Testis (tissue), 3 donors: ENCODE data around the gene BCOR. TPM values are rescaled to one million over a fixed set of nuclear protein-coding genes. Genes with fewer than 3 reads are reported as not detected.

Experiments used
- DNase-seq: peaks from one replicate; pipeline ENCODE4 v3.0.0-alpha.2; 2019
- H3K27ac ChIP-seq, 2 donors: fragments of 200-600 bp; sonication (generic); one replicate each; pipeline ENCODE4 v1.5.1; 2019
- H3K27me3 ChIP-seq: fragments of 200-600 bp; sonication (generic); one replicate; pipeline ENCODE4 v1.5.1; 2019
- H3K36me3 ChIP-seq: fragments of 200-600 bp; sonication (generic); one replicate; pipeline ENCODE4 v1.5.1; 2017; ENCODE audit warnings: low read depth; ENCODE audit errors: missing control alignments
- H3K4me1 ChIP-seq: fragments of 200-600 bp; sonication (generic); one replicate; pipeline ENCODE4 v1.5.1; 2019
- H3K4me3 ChIP-seq, 2 donors: fragments of 200-600 bp; sonication (generic); one replicate each; pipeline ENCODE4 v1.5.1; 2017 to 2019
- H3K9me3 ChIP-seq: fragments of 200-600 bp; sonication (generic); one replicate; pipeline ENCODE4 v1.5.1; 2017
- POLR2A ChIP-seq: fragments of 450-650 bp; IDR thresholded peaks from one replicate; pipeline ENCODE4 v1.6.1; 2017; ENCODE audit warnings: antibody characterized with exemption, mild to moderate bottlenecking, moderate library complexity
- WGBS, 2 donors: methylation state at CpG; one replicate each; pipeline ENCODE4 v1.1.5; 2018; 5-methylcytosine and 5-hydroxymethylcytosine counted together
- intact Hi-C: fragments of 100-400 bp; cut with DNase I; formaldehyde crosslinking; loops from one replicate; pipeline ENCODE4 v1.15.1; 2023; ENCODE audit warnings: low total_unique reads
- polyA plus RNA-seq: library from polyadenylated mRNA; stranded (reverse); fragments of 350-450 nt; fragmentation: Illumina TruSeq; extraction: RNeasy Lipid Tissue Mini Kit (QIAGEN cat#74804); gene quantifications from one replicate; pipeline ENCODE4 v1.2.3, GENCODE V29; 2014; ENCODE audit warnings: low read depth, low replicate concordance; ENCODE audit not compliant: insufficient read depth
- total RNA-seq, 2 donors: library from RNA; depleted of rRNA; stranded (reverse); fragments of >200 nt; gene quantifications; one replicate each; pipeline ENCODE4 v1.2.3, GENCODE V29; 2016
- TF ChIP-seq, protein P1 (sequence below), 3 experiments: fragments of 450-650 bp in 2 of 3; fragments of 200-600 bp in 1 of 3; sonication (generic) in 1 of 3; IDR thresholded peaks; one replicate each; pipeline ENCODE4 v1.5.1; 2016 to 2019; ENCODE audit warnings: antibody characterized with exemption in 3 of 3, mild to moderate bottlenecking in 2 of 3, moderate library complexity in 1 of 3

Gene BCOR
- total and polyA plus RNA-seq, 3 donors from 2014 or later = 26.4 to 69.6 (median 46.8) TPM

DNA sequence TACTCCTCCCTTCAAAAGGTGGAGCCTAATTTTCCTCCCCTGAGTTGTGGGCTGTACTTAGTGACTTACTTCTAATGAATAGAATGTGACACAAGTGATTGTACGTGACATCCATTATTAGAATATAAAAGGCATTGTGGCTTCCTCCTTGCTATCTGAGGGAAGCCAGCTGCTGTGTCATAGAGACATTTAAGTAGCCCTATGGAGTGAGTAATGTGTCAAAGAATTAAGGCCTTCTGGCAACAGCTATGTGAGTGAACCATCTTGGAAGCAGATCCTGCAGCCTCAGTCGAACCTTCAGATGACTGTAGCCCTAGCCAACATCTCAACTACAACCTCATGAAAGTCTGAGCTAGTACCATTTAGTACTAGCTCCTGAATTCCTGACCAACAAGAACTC, 76.1 kb downstream of the BCOR start:
- intact Hi-C loops = no loop called here
- H3K27me3 ChIP-seq = no peaks in the 10 kb centered on the region
- TF ChIP-seq, protein P1, sequence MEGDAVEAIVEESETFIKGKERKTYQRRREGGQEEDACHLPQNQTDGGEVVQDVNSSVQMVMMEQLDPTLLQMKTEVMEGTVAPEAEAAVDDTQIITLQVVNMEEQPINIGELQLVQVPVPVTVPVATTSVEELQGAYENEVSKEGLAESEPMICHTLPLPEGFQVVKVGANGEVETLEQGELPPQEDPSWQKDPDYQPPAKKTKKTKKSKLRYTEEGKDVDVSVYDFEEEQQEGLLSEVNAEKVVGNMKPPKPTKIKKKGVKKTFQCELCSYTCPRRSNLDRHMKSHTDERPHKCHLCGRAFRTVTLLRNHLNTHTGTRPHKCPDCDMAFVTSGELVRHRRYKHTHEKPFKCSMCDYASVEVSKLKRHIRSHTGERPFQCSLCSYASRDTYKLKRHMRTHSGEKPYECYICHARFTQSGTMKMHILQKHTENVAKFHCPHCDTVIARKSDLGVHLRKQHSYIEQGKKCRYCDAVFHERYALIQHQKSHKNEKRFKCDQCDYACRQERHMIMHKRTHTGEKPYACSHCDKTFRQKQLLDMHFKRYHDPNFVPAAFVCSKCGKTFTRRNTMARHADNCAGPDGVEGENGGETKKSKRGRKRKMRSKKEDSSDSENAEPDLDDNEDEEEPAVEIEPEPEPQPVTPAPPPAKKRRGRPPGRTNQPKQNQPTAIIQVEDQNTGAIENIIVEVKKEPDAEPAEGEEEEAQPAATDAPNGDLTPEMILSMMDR (IDR thresholded peaks at IDR 0.05) = no peak
- no peak for TF ChIP-seq POLR2A
- H3K9me3 ChIP-seq = no peaks in the 10 kb centered on the region
- 89 to 91% methylated on average over 2 of the region's 2 CpGs for WGBS, 2 donors
- no peak for DNase-seq
- H3K4me1 ChIP-seq = no peaks in the 10 kb centered on the region
- no peaks in the 10 kb centered on the region for H3K36me3 ChIP-seq
- H3K27ac ChIP-seq = no peak overlapping the region
- no peak overlapping the region for H3K4me3 ChIP-seq

DNA sequence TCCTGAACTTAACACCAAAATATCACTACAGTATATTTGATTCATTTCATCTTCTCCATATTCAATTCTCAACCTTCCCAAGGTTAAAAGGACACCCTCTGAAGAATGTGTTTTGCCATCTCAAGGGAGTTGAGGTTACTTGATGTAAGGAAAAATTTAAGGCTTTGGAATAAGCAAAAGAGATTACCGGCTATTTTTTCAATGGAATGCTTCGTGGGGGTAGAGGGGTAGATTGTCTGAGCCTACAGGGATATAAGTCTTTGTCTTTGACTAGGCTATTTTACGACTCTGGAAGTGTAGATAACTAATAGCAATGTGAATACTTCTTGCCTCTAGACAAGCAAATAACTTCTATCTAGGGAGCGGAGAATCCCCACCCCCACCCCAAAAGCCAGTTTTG, 78.2 kb downstream of the BCOR start:
- H3K27me3 ChIP-seq = no peaks in the 10 kb centered on the region
- WGBS, 2 donors = 73 to 75% methylated on average over 4 of the region's 4 CpGs

DNA sequence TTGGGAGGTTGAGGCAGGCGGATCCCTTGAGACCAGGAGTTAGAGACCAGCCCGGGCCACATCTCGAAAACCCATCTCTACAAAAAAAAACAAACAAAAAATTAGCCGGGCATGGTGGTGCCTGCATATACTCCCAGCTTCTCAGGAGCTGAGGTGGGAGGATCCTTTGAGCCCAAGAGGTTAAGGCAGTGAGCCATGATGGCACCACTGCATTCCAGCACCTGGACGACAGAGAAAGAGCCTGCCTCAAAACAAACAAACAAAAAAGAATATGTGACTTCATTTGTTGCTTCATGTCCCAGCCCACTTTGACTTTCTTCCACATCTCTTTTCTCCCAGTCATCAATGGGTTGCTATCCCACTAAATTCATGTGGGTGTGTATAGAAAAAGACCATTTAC, 79.7 kb downstream of the BCOR start:
- Histone ChIP-seq H3K4me3 (no peak overlapping the region), H3K9me3 (no peaks in the 10 kb centered on the region), H3K36me3 (no peaks in the 10 kb centered on the region), H3K27ac (no peak overlapping the region), H3K4me1 (no peaks in the 10 kb centered on the region), H3K27me3 (no peaks in the 10 kb centered on the region)
- 65 to 75% methylated on average over 5 of the region's 5 CpGs for WGBS, 2 donors
- TF ChIP-seq, protein P1 (IDR thresholded peaks at IDR 0.05) = no peak
- TF ChIP-seq POLR2A = no peak
- DNase-seq = no peak
- intact Hi-C loops = loop anchor here (10.0 kb wide), 1 partner anchor 77 kb away; the partner anchor contains the start of gene BCOR

More for the DNA sequence above, 78.2 kb downstream of the BCOR start:
- Histone ChIP-seq H3K4me1 (no peaks in the 10 kb centered on the region), H3K36me3 (no peaks in the 10 kb centered on the region), H3K9me3 (no peaks in the 10 kb centered on the region), H3K27ac (no peak overlapping the region), H3K4me3 (no peak overlapping the region)
- TF ChIP-seq, protein P1 (IDR thresholded peaks at IDR 0.05) = no peak
- TF ChIP-seq POLR2A = no peak
- no peak for DNase-seq
- intact Hi-C loops = loop anchor here (10.0 kb wide), 1 partner anchor 75 kb away; the partner anchor contains the start of gene BCOR

DNA sequence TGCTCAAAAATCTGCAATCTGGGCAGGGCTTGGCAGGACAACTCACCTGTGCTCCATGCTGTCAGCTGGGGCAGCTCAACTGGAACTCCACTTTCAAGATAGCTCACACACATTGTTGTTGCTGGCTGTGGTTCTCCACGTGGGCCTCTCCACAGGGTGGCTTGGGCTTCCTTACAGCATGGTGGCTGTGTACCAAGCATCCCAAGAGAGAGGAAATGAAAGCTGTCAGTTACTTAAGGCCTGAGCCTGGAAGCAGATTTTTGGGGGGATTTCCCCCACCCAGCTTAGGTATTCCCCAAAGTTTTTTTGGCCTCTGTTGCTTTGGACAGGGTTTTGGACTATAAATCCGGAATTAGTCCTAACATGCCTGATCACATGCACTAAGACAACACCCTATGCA, 81.0 kb downstream of the BCOR start:
- no peaks in the 10 kb centered on the region for H3K36me3 ChIP-seq
- 53 to 92% methylated on average over 2 of the region's 2 CpGs for WGBS, 2 donors
- TF ChIP-seq, protein P1 (IDR thresholded peaks at IDR 0.05) = no peak
- TF ChIP-seq POLR2A = no peak
- H3K4me3 ChIP-seq = no peak overlapping the region
- intact Hi-C loops = loop anchor here (10.0 kb wide), 1 partner anchor 78 kb away; the partner anchor contains the start of gene BCOR
- no peak overlapping the region for H3K27ac ChIP-seq
- DNase-seq = no peak
- no peaks in the 10 kb centered on the region for H3K4me1 ChIP-seq
- no peaks in the 10 kb centered on the region for H3K27me3 ChIP-seq
- no peaks in the 10 kb centered on the region for H3K9me3 ChIP-seq

DNA sequence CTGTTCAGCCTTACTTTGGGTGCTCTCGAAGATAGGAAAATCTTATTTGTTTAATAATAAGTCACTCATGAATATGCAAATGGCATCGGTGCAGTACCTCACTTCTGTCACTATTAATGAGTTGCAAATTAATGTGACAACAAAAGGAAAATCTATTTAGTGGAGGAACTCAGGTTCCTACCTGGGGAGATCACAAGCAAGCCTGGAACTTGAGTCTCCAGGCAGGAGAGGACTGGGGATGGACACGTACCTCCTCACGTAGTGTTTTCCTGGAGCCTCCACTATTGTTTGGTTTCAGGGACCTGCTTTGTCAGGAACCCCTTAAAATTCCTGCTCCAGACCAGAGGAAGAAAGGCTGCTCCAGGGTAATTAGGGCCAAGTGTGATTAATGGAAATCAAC, 82.1 kb downstream of the BCOR start:
- H3K36me3 ChIP-seq = no peaks in the 10 kb centered on the region
- no peaks in the 10 kb centered on the region for H3K4me1 ChIP-seq
- intact Hi-C loops = loop anchor here (10.0 kb wide), 1 partner anchor 79 kb away; the partner anchor contains the start of gene BCOR
- WGBS, 2 donors = 49 to 65% methylated on average over 3 to 4 of the region's 4 CpGs
- no peak overlapping the region for H3K27ac ChIP-seq
- H3K27me3 ChIP-seq = no peaks in the 10 kb centered on the region
- H3K9me3 ChIP-seq = no peaks in the 10 kb centered on the region
- no peak for DNase-seq
- TF ChIP-seq, protein P1 (IDR thresholded peaks at IDR 0.05) = no peak
- no peak for TF ChIP-seq POLR2A
- no peak overlapping the region for H3K4me3 ChIP-seq
